CD4-positive, alpha-beta memory T cell (primary cell): ENCODE measurements around the gene MAGIX. TPM values are rescaled to one million over a fixed set of nuclear protein-coding genes. Genes with fewer than 3 reads are reported as not detected.

ENCODE experiments used
- CTCF ChIA-PET: fragments of 350-600 bp; sonication (Branson Sonifier 250); formaldehyde crosslinking; loops from one replicate; lab custom pipeline; 2021; ENCODE audit warnings: inconsistent platforms; ENCODE audit not compliant: partially characterized antibody; lab: Charles Lee
- POLR2A ChIA-PET: fragments of 350-600 bp; sonication (Branson Sonifier 250); formaldehyde crosslinking; loops from one replicate; lab custom pipeline; 2021; ENCODE audit not compliant: partially characterized antibody; lab: Charles Lee
- DNase-seq, 5 donors: peaks; one replicate each; pipeline versions ENCODE4 v3.0.0 to v3.0.0-alpha.2; 2020 to 2022; ENCODE audit warnings: mixed read lengths in 1 of 5
- H3K27ac ChIP-seq: one replicate; pipeline ENCODE4 v1.7.0; 2013; ENCODE audit warnings: low read depth, low read length
- H3K27me3 ChIP-seq: 2 replicates; pipeline ENCODE4 v1.7.0; 2013; ENCODE audit warnings: mild to moderate bottlenecking, low read length, moderate library complexity; ENCODE audit not compliant: insufficient read depth
- H3K36me3 ChIP-seq: 2 replicates; pipeline ENCODE4 v1.7.0; 2013; ENCODE audit warnings: mild to moderate bottlenecking, low read length, moderate library complexity; ENCODE audit not compliant: insufficient read depth
- H3K4me1 ChIP-seq: 2 replicates; pipeline ENCODE4 v1.7.0; 2013; ENCODE audit warnings: mild to moderate bottlenecking, low read length, moderate library complexity; ENCODE audit not compliant: insufficient read depth
- H3K4me3 ChIP-seq, 2 donors: one replicate each; pipeline ENCODE4 v1.7.0; 2013; ENCODE audit warnings: low read length in 2 of 2, mild to moderate bottlenecking in 1 of 2
- H3K9me3 ChIP-seq, 2 donors: one replicate each; pipeline ENCODE4 v1.7.0; 2013; ENCODE audit warnings: low read length in 2 of 2, control low read depth in 1 of 2; ENCODE audit not compliant: control insufficient read depth in 1 of 2
- H3K27ac Mint-ChIP-seq, 7 donors: one replicate each; pipeline ENCODE4 v1.8.0; 2020 to 2021; ENCODE audit warnings: mixed read lengths in 7 of 7, mild to moderate bottlenecking in 6 of 7, inconsistent platforms in 3 of 7, moderate library complexity in 3 of 7
- H3K27me3 Mint-ChIP-seq, 2 donors: one replicate each; pipeline ENCODE4 v1.8.0; 2020 to 2021; ENCODE audit warnings: mixed read lengths in 2 of 2
- H3K36me3 Mint-ChIP-seq, 2 donors: one replicate each; pipeline ENCODE4 v1.8.0; 2020 to 2021; ENCODE audit warnings: mixed read lengths in 2 of 2, inconsistent platforms in 1 of 2, mild to moderate bottlenecking in 1 of 2
- H3K4me1 Mint-ChIP-seq, 4 donors: one replicate each; pipeline ENCODE4 v1.8.0; 2020 to 2021; ENCODE audit warnings: mixed read lengths in 4 of 4, mild to moderate bottlenecking in 1 of 4
- H3K4me3 Mint-ChIP-seq, 8 donors: one replicate each; pipeline ENCODE4 v1.8.0; 2020 to 2021; ENCODE audit warnings: mixed read lengths in 8 of 8, mild to moderate bottlenecking in 7 of 8, moderate library complexity in 6 of 8, inconsistent platforms in 3 of 8
- H3K9me3 Mint-ChIP-seq, 8 donors: one replicate each; pipeline ENCODE4 v1.8.0; 2020 to 2021; ENCODE audit warnings: mixed read lengths in 8 of 8, mild to moderate bottlenecking in 5 of 8, inconsistent platforms in 3 of 8, moderate library complexity in 1 of 8
- intact Hi-C: fragments of 100-400 bp; cut with micrococcal nuclease; formaldehyde crosslinking; loops from one replicate; pipeline ENCODE4 v1.15.1; 2023
- polyA plus RNA-seq, 2 donors: library from polyadenylated mRNA; unstranded; fragments of 300-500 nt; fragmentation: Illumina TruSeq; gene quantifications; one replicate each; pipeline ENCODE4 v1.2.3, GENCODE V29; 2021
- total RNA-seq, 2 experiments: library from RNA; stranded (reverse); gene quantifications; one replicate each; pipeline ENCODE4 v1.2.3, GENCODE V29; 2021

MAGIX gene
- total and polyA plus RNA-seq, 4 experiments from 2014 or later = 0.21 to 2.2 (median 1.3) TPM

GRCh38 chrX:49177873-49178480 lies 15.4 kb downstream of the MAGIX start:
- Histone ChIP-seq H3K27me3 (no peaks in the 10 kb centered on the region), H3K4me1 (peaks cover 11% of the 10 kb centered on the region), H3K9me3 (no peaks in the 10 kb centered on the region), H3K4me3 (no peak overlapping the region), H3K27ac (no peak overlapping the region), H3K36me3 (peaks cover 10% of the 10 kb centered on the region)
- Mint-ChIP-seq H3K27me3 (no peaks in the 10 kb centered on the region), H3K9me3 (peaks cover 0 to 1% (median 0%) of the 10 kb centered on the region in 8 donors), H3K4me3 (no peak overlapping the region), H3K4me1 (peaks cover 7 to 22% (median 11%) of the 10 kb centered on the region in 4 donors), H3K27ac (peak overlapping the region in 3 of 7 donors; percentile 8 to 68 (median 65)), H3K36me3 (peaks cover 18 to 54% of the 10 kb centered on the region in 2 donors)
- POLR2A ChIA-PET = interaction anchor here (0.8 to 2.6 kb wide), 2 partner anchors 11 to 23 kb away, joined by 3 to 14 read pairs; no protein-coding TSS in a partner anchor
- no peak for DNase-seq
- intact Hi-C loops = no loop called here
- CTCF ChIA-PET = interaction anchor here (0.9 to 1.5 kb wide), 4 partner anchors 11 to 231 kb away, joined by 3 to 9 read pairs (median 3); no protein-coding TSS in a partner anchor

DNA sequence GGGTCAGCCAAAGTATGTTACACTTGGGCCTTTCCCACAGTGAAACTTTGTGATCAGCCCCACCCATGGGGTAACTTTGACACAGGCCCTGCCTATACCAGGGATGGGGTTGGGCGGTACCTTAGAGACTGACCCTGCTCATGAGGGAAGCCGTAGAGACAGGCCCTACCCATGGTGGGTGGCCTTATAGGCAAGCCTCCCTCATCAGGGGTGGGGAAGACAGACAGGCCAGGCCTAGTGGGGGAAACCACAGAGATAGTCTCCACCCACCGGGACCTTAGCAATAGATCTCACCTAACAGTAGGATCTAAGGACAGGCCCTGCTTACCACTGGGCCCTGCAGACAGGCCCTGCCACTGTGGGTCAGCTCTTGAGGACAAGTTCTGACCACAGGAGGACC lies 16.0 kb downstream of the MAGIX start:
- Mint-ChIP-seq H3K4me3 (no peak overlapping the region), H3K36me3 (peaks cover 18 to 48% of the 10 kb centered on the region in 2 donors), H3K27ac (no peak overlapping the region), H3K4me1 (peaks cover 3 to 16% (median 8%) of the 10 kb centered on the region in 4 donors), H3K9me3 (peaks cover 0 to 1% (median 0%) of the 10 kb centered on the region in 8 donors), H3K27me3 (no peaks in the 10 kb centered on the region)
- Histone ChIP-seq H3K4me3 (no peak overlapping the region), H3K4me1 (peaks cover 5% of the 10 kb centered on the region), H3K9me3 (no peaks in the 10 kb centered on the region), H3K27ac (no peak overlapping the region), H3K36me3 (peaks cover 10% of the 10 kb centered on the region), H3K27me3 (no peaks in the 10 kb centered on the region)
- ChIA-PET POLR2A (interaction anchor here (2.6 kb wide), 1 partner anchor 12 kb away, joined by 14 read pairs; no protein-coding TSS in a partner anchor), CTCF (interaction anchor here (1.5 kb wide), 1 partner anchor 12 kb away, joined by 9 read pairs; no protein-coding TSS in a partner anchor)
- DNase-seq = no peak
- intact Hi-C loops = no loop called here

GRCh38 chrX:49179358-49179757 lies 16.8 kb downstream of the MAGIX start:
- intact Hi-C loops = no loop called here
- H3K27ac Mint-ChIP-seq = peak overlapping the region in 4 of 7 donors; percentile 56 to 82 (median 68)
- no peaks in the 10 kb centered on the region for H3K27me3 Mint-ChIP-seq
- no peaks in the 10 kb centered on the region for H3K27me3 ChIP-seq
- DNase-seq = no peak
- H3K4me1 ChIP-seq = peaks cover 4% of the 10 kb centered on the region
- H3K9me3 ChIP-seq = no peaks in the 10 kb centered on the region
- H3K4me3 Mint-ChIP-seq = no peak overlapping the region
- CTCF ChIA-PET = interaction anchor here (1.0 to 2.1 kb wide), 4 partner anchors 13 to 99 kb away, joined by 3 to 7 read pairs (median 4); no protein-coding TSS in a partner anchor
- H3K36me3 Mint-ChIP-seq = peaks cover 18 to 44% of the 10 kb centered on the region in 2 donors
- H3K4me1 Mint-ChIP-seq = peaks cover 3 to 18% (median 8%) of the 10 kb centered on the region in 4 donors
- no peak overlapping the region for H3K4me3 ChIP-seq
- POLR2A ChIA-PET = no interaction called here
- H3K27ac ChIP-seq = no peak overlapping the region
- peaks cover 0 to 1% (median 0%) of the 10 kb centered on the region in 8 donors for H3K9me3 Mint-ChIP-seq
- peaks cover 6% of the 10 kb centered on the region for H3K36me3 ChIP-seq

DNA sequence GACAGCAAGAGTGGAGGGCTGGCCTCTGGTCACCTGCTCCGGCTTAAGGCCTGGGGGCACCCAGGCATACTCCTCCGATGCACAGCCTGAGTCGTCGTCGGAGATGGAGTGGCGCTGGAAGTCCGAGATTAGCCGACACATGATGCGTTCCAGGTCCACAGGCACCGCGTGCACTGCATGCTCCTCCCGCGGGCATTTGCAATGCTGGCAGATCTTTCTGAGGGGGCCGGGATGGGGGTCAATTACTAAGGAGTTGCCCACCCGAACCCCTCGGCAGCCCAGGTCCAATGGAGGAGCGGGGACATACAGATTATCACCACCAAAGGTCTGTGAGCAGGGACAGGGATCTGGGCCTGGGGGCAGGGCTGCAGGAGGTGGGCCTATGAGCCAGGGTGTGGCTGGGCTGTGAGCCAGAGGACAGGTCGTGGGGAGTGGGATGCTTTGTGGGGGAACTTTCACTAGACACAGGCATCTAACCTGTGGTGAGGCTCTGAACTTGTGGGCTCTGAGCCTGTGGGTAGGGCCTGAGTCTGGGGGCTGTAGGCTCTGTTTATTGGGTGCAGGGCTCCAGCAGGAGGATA lies 21.2 kb downstream of the MAGIX start:
- Mint-ChIP-seq H3K27me3 (no peaks in the 10 kb centered on the region), H3K4me3 (peak overlapping the region in 4 of 8 donors; percentile 25 to 82 (median 40)), H3K36me3 (peaks cover 4 to 20% of the 10 kb centered on the region in 2 donors), H3K27ac (peak overlapping the region in 3 of 7 donors; percentile 12 to 77 (median 75)), H3K9me3 (no peaks in the 10 kb centered on the region), H3K4me1 (peaks cover 6 to 16% (median 7%) of the 10 kb centered on the region in 4 donors)
- intact Hi-C loops = no loop called here
- no peak overlapping the region for H3K4me3 ChIP-seq
- H3K4me1 ChIP-seq = peaks cover 12% of the 10 kb centered on the region
- no peaks in the 10 kb centered on the region for H3K9me3 ChIP-seq
- ChIA-PET CTCF (interaction anchor here (1.0 to 1.1 kb wide), 2 partner anchors 17 to 28 kb away, joined by 3 to 4 read pairs; no protein-coding TSS in a partner anchor), POLR2A (interaction anchor here (1.6 kb wide), 1 partner anchor 12 kb away, joined by 7 read pairs; the partner anchor contains the start of gene PLP2)
- H3K36me3 ChIP-seq = no peaks in the 10 kb centered on the region
- H3K27me3 ChIP-seq = no peaks in the 10 kb centered on the region
- H3K27ac ChIP-seq = peak overlapping the region; percentile 46
- DNase-seq = no peak

DNA sequence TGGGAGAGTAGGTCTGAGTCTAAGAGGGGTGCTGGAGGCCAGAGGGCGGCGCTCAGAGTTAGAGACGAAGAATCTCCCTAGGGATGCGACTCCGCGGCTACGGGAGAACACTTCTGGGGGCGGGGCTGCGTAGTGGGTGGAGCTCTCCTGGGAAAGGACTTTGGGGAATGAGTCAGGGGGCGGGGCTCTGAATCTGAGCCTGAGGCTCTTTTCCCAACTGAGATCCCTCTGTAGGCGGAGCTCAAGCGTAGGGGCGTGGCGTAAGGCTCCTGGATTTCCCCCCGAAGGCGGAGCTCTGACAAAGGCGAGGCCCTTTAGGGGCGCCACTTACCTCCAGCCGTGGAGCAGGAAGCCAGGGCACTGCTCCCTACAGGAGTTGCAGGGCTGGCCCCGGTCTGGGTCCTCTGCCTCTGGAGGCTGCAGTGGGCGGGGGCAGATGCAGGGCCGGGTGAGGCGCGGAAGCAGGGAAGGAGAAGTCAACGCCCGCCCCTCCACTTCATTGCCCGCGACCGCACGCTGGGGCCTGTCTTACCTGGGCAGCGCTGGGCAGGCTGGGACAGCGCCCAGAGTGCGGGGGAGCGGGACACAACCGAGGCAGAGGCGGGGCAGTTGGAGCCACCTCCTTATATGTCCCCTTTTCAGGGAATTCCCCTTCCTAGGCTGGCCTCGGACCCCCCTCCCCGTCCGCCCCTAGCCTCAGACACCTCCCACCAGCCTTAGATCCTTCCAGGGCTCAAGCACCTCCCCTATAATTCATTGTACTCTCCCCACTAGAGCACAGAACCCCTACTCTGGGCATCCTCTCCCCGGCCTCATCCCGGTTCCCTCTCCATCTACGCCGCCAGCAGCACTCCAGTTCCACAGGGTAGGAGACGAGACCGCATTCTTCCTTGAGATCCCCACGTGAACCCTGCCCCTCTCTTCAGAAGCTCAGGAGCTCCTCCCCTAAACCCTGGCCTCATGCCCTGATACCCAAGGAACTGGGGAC lies 22.0 kb downstream of the MAGIX start:
- POLR2A ChIA-PET = interaction anchor here (1.0 to 1.9 kb wide), 3 partner anchors 12 to 124 kb away, joined by 3 to 11 read pairs (median 7); partner anchors contain the start of gene PLP2
- peak overlapping the region in 6 of 7 donors; percentile 30 to 88 (median 51) for H3K27ac Mint-ChIP-seq
- intact Hi-C loops = no loop called here
- Histone ChIP-seq H3K27me3 (no peaks in the 10 kb centered on the region), H3K27ac (peak overlapping the region; percentile 46), H3K4me1 (peaks cover 12% of the 10 kb centered on the region), H3K36me3 (no peaks in the 10 kb centered on the region), H3K4me3 (peak overlapping the region; percentile 23 to 47), H3K9me3 (no peaks in the 10 kb centered on the region)
- H3K4me1 Mint-ChIP-seq = peaks cover 6 to 18% (median 9%) of the 10 kb centered on the region in 4 donors
- no peaks in the 10 kb centered on the region for H3K9me3 Mint-ChIP-seq
- peak overlapping the region; percentile 76 to 90 (median 82) for H3K4me3 Mint-ChIP-seq
- peaks cover 4 to 13% of the 10 kb centered on the region in 2 donors for H3K36me3 Mint-ChIP-seq
- no peaks in the 10 kb centered on the region for H3K27me3 Mint-ChIP-seq
- DNase-seq = peak in 1 of 5 donors; percentile 53
- CTCF ChIA-PET = interaction anchor here (1.0 to 1.3 kb wide), 3 partner anchors 18 to 537 kb away, joined by 3 to 4 read pairs (median 3); no protein-coding TSS in a partner anchor
